ENCODE measurements around the gene SH3GL1. TPM values are rescaled to one million over a fixed set of nuclear protein-coding genes. Genes with fewer than 3 reads are reported as not detected.

The SH3GL1 gene
- polyA plus RNA-seq, 1 of the 3 experiments (the other 2 are of a cell fraction) = 82.8 TPM

GRCh38 chr19:4358709-4359626 is 41.4 kb downstream of the SH3GL1 start:
- H3K9me2 ChIP-seq = no peaks in the 10 kb centered on the region
- no peak overlapping the region for H3K27ac ChIP-seq (ENCODE audit: low read depth in 2 of 2, low read length in 1 of 2)
- H3K9me3 ChIP-seq = no peaks in the 10 kb centered on the region
- ChIA-PET CTCF (interaction anchor here (1.8 to 2.2 kb wide), 2 partner anchors 42 to 92 kb away, joined by 6 to 8 read pairs; partner anchors contain the start of gene SH3GL1), POLR2A (interaction anchor here (0.5 kb wide), 1 partner anchor 193 kb away, joined by 3 read pairs; no protein-coding TSS in a partner anchor)
- H4K20me1 ChIP-seq (ENCODE audit: insufficient read depth) = no peaks in the 10 kb centered on the region
- no peak overlapping the region for H3K4me3 ChIP-seq (ENCODE audit: low read depth in 2 of 2, low read length in 1 of 2)
- H3K27me3 ChIP-seq (ENCODE audit: insufficient read depth) = no peaks in the 10 kb centered on the region
- H3F3A ChIP-seq (replicated peaks; ENCODE audit: insufficient read depth) = no peaks in the 10 kb centered on the region
- H2AFZ ChIP-seq (ENCODE audit: low read depth) = no peak overlapping the region
- no peaks in the 10 kb centered on the region for H3K4me1 ChIP-seq (ENCODE audit: control insufficient read depth in 1 of 2, insufficient read depth in 2 of 2, low read depth in 1 of 2, low read length in 1 of 2)
- 87% methylated on average over 5 of the region's 25 CpGs for WGBS (ENCODE audit: low lambda C conversion rate)
- peak; percentile 27 for DNase-seq
- no peak overlapping the region for H3K4me2 ChIP-seq
- H3K79me2 ChIP-seq (ENCODE audit: insufficient read depth) = no peaks in the 10 kb centered on the region
- H3K9ac ChIP-seq = no peak overlapping the region
- H3K36me3 ChIP-seq (replicated peaks in 1 of 2; ENCODE audit: control insufficient read depth in 1 of 2, insufficient read depth in 2 of 2, low read length in 1 of 2) = peaks cover 0 to 47% of the 10 kb centered on the region in 2 experiments
- TF ChIP-seq JUND (IDR thresholded peaks at IDR 0.05) = no peak
- no peak for TF ChIP-seq TAF1 (IDR thresholded peaks at IDR 0.05; ENCODE audit: borderline replicate concordance, low read depth, low read length)
- no peak for TF ChIP-seq EP300 (IDR thresholded peaks at IDR 0.05; ENCODE audit: borderline replicate concordance in 1 of 2, low read depth in 1 of 2, low read length in 1 of 2)
- TF ChIP-seq GATA2 (CRISPR knock-in tag; IDR thresholded peaks at IDR 0.05) = no peak
- TF ChIP-seq RXRA (IDR thresholded peaks at IDR 0.05; ENCODE audit: borderline replicate concordance, low read depth) = no peak
- TF ChIP-seq MEF2A (IDR thresholded peaks at IDR 0.05; ENCODE audit: borderline replicate concordance, low read depth) = no peak
- no peak for TF ChIP-seq POLR2AphosphoS5 (IDR thresholded peaks at IDR 0.05; ENCODE audit: low read depth, low read length)
- no peak for TF ChIP-seq USF2 (IDR thresholded peaks at IDR 0.05; ENCODE audit: borderline replicate concordance, low read depth, low read length)
- TF ChIP-seq FOXM1 (IDR thresholded peaks at IDR 0.05; ENCODE audit: low read depth) = no peak
- no peak for TF ChIP-seq RFX5 (IDR thresholded peaks at IDR 0.05; ENCODE audit: low read length)
- TF ChIP-seq FOXJ3 (CRISPR knock-in tag; IDR thresholded peaks at IDR 0.05) = no peak
- no peak for TF ChIP-seq EZH2phosphoT487 (IDR thresholded peaks at IDR 0.05; ENCODE audit: borderline replicate concordance, low read depth)
- no peak for TF ChIP-seq RCOR1 (IDR thresholded peaks at IDR 0.05; ENCODE audit: low read length)
- TF ChIP-seq NFIC (IDR thresholded peaks at IDR 0.05; ENCODE audit: borderline replicate concordance) = no peak
- no peak for TF ChIP-seq TCF12 (IDR thresholded peaks at IDR 0.05)
- no peak for TF ChIP-seq FOSL2 (IDR thresholded peaks at IDR 0.05; ENCODE audit: borderline replicate concordance, low read depth)
- no peak for TF ChIP-seq GABPA (IDR thresholded peaks at IDR 0.05; ENCODE audit: low read depth)

GRCh38 chr19:4357921-4358326 is 42.4 kb downstream of the SH3GL1 start:
- peaks cover 3 to 41% of the 10 kb centered on the region in 2 experiments for H3K36me3 ChIP-seq (replicated peaks in 1 of 2; ENCODE audit: control insufficient read depth in 1 of 2, insufficient read depth in 2 of 2, low read length in 1 of 2)
- ChIA-PET CTCF (interaction anchor here (1.6 to 2.2 kb wide), 2 partner anchors 90 to 91 kb away, joined by 8 to 11 read pairs; no protein-coding TSS in a partner anchor), POLR2A (no interaction called here)

More at GRCh38 chr19:4357921-4358326, 42.4 kb downstream of the SH3GL1 start:
- no peak for TF ChIP-seq ZBTB33 (IDR thresholded peaks at IDR 0.05; ENCODE audit: borderline replicate concordance, low read depth)
- Histone ChIP-seq H3K4me3 (ENCODE audit: low read depth in 2 of 2, low read length in 1 of 2) (no peak overlapping the region), H3K9me3 (no peaks in the 10 kb centered on the region), H2AFZ (ENCODE audit: low read depth) (no peak overlapping the region), H4K20me1 (ENCODE audit: insufficient read depth) (no peaks in the 10 kb centered on the region), H3K79me2 (ENCODE audit: insufficient read depth) (no peaks in the 10 kb centered on the region), H3K4me1 (ENCODE audit: control insufficient read depth in 1 of 2, insufficient read depth in 2 of 2, low read depth in 1 of 2, low read length in 1 of 2) (no peaks in the 10 kb centered on the region), H3K9me2 (no peaks in the 10 kb centered on the region), H3F3A (replicated peaks; ENCODE audit: insufficient read depth) (no peaks in the 10 kb centered on the region), H3K9ac (no peak overlapping the region), H3K27ac (ENCODE audit: low read depth in 2 of 2, low read length in 1 of 2) (no peak overlapping the region; a peak in 1 of 4 replicates), H3K27me3 (ENCODE audit: insufficient read depth) (no peaks in the 10 kb centered on the region), H3K4me2 (no peak overlapping the region)
- 95% methylated on average over 14 of the region's 16 CpGs for WGBS (ENCODE audit: low lambda C conversion rate)
- peak; percentile 27 for DNase-seq
